ENCODE results near the gene DOCK11.

DNA sequence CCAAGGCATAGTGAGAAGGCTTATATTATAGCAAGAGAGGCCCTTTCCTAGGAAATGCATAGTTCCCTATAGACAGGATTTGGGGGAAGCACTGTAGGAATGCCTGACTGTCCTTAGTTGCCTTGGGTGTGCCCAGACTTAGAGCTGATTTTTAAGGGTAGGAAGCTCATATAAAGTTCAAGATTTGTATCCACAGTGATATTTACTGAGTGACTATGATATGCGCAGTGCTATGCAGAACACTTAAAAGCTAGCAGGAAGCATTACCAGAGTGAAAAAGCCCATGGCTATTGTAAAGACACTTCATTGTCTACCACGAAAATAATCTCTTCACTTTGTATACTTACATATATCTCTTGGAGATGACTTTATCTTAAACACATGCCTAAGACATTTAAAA, 181.7 kb downstream of the DOCK11 start:
- TF ChIP-seq CTCF (conservative IDR thresholded peaks at IDR 0.05; ENCODE audit: low read depth, low read length) (no peak), EZH2 (IDR thresholded peaks at IDR 0.05; ENCODE audit: borderline replicate concordance, low read depth, low read length, poor library complexity, severe bottlenecking) (no peak)
